Choroid plexus epithelial cell (primary cell): ENCODE measurements around the gene KDM4C.

Source experiments
- DNase-seq: peaks from one replicate; pipeline ENCODE4 v3.0.0-alpha.2; 2010; ENCODE audit warnings: low read depth
- H3K4me3 ChIP-seq: 2 replicates; pipeline ENCODE4 v1.5.1; 2011; ENCODE audit warnings: low read depth, mild to moderate bottlenecking, control low read depth, low read length, moderate library complexity
- TF ChIP-seq, protein P1 (sequence below): conservative IDR thresholded peaks from 2 replicates; pipeline ENCODE4 v1.5.1; 2011; ENCODE audit warnings: low read depth, mild to moderate bottlenecking, control low read depth, inconsistent platforms, low read length, moderate library complexity

The KDM4C gene

DNA sequence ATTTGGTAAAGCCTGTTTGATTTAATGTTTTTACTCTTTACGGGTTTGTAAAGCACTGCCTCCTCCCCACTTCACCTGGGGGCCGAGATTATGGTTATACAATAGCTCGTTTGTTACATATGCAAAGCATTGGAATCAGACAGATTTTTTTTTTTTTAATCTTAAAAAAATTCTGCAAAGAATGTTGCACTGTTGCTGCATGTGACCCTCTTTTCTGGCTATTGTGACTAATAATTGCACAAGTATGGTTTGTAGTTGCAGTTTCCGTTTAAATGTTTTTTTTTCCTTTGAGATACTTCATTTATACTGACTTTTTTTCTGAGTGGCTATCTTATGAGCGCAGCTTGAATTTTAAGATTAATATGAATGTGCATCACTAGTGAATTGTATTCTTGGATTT is 165.3 kb downstream of the KDM4C start:
- TF ChIP-seq, protein P1, sequence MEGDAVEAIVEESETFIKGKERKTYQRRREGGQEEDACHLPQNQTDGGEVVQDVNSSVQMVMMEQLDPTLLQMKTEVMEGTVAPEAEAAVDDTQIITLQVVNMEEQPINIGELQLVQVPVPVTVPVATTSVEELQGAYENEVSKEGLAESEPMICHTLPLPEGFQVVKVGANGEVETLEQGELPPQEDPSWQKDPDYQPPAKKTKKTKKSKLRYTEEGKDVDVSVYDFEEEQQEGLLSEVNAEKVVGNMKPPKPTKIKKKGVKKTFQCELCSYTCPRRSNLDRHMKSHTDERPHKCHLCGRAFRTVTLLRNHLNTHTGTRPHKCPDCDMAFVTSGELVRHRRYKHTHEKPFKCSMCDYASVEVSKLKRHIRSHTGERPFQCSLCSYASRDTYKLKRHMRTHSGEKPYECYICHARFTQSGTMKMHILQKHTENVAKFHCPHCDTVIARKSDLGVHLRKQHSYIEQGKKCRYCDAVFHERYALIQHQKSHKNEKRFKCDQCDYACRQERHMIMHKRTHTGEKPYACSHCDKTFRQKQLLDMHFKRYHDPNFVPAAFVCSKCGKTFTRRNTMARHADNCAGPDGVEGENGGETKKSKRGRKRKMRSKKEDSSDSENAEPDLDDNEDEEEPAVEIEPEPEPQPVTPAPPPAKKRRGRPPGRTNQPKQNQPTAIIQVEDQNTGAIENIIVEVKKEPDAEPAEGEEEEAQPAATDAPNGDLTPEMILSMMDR, result no peak
- H3K4me3 ChIP-seq, result no peak overlapping the region
- peak; percentile 55 for DNase-seq

DNA sequence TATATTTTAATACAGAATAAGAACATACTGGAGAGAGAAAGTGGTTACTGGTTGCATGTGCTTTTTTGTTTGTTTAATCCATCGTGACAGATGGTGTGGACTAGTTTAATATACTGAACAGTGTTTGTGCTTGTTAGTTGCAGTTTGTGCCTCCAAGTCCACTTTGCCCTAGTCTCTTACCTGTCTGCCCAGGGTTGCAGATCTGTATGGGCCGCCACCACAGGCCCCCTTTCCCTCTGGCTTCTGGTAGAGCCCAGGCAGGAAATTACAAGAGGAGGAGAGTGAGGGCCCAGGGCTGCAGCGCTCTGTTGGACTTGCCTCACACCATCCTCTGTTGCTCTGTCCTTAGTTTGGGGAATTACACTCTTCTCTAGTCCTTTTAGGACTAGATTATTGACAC is 166.4 kb downstream of the KDM4C start:
- DNase-seq, result no peak
- no peak overlapping the region for H3K4me3 ChIP-seq
- TF ChIP-seq, protein P1, result no peak

DNA sequence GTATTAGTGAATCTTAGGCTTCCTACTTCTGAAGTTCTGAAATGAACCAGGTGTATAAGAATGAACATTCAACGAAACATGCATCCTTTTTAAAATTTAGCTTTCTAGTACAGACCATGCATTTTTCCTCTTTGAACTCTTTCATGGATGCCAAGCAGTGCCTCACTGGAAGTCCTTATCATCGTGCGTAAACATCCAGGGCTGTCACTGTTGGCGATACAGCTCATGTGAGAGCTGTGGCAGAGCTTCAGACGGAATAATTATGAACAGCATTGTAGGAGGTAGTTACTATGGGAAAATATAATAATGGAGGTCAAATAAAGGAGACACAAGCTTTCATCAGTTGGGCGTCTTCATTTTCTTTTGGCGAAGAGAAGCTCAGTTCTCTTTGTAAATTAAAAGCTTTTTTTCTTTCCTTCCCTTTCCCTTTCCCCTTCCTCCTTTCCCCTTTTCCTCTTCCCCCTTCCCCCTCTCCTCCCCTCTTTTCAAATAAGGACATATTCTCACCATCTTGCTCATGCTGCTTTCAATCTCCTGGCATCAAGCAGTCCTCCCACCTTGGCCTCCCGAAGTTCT is 167.3 kb downstream of the KDM4C start:
- H3K4me3 ChIP-seq, result no peak overlapping the region
- no peak for DNase-seq
- TF ChIP-seq, protein P1, result no peak

DNA sequence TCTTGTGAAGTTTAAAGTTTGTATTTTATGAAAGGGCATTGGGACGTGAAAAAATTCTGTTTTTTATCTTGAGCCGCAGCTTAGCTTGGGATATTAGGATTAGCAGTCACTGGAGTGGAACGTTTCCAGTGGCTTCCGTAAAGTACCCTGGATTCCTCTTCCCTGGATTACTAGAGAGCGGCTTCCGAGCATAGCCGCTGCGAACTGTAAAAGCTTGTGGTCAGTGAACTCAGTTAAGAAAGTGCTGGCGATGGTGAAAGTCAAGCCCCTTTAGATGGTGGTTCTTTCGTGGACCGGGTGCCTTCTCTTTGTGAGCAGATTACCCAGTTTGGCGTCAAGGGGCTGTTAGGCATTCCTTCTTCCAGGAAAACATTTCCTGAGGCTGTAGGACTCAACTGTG is 168.1 kb downstream of the KDM4C start:
- TF ChIP-seq, protein P1, result no peak
- DNase-seq, result no peak
- no peak overlapping the region for H3K4me3 ChIP-seq

DNA sequence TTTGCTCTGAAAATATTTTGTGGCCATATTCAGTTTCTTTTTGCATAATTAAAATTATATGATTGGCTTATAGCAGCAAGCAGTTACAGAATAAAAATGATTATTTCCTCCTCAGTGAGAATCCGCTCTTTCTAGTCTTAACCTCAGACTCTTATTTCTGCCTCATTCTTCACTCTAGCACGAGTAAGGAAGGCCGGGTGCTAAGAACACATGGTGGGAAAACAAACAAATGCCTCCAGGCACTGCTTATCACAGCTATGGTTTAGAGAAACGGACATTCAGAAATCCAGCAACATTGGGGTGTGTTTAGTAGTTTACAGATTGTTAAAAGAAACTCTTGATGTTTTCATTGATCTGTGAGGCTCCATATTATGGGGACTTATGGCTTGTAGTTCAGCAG is 168.7 kb downstream of the KDM4C start:
- TF ChIP-seq, protein P1, result no peak
- peak; percentile 82 for DNase-seq
- H3K4me3 ChIP-seq, result no peak overlapping the region

DNA sequence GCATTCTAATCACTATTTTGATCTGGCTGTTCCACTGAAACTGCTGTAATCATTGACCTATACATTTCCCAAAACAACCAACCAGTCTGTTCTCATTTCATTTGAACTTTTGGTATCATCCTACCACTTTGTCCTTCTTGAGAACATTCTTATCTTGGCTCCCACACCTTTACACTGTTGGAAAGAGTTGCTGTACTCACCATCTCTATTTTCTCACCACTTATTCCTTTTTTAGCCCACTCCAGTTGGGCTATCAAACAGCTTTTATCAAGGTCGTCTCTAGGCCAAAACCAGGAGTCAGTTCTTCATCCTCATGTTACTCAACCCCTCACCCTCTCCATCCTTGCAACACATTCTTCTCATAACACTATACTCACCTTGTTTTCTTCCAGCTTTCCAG is 170.1 kb downstream of the KDM4C start:
- TF ChIP-seq, protein P1, result no peak
- no peak for DNase-seq
- no peak overlapping the region for H3K4me3 ChIP-seq

DNA sequence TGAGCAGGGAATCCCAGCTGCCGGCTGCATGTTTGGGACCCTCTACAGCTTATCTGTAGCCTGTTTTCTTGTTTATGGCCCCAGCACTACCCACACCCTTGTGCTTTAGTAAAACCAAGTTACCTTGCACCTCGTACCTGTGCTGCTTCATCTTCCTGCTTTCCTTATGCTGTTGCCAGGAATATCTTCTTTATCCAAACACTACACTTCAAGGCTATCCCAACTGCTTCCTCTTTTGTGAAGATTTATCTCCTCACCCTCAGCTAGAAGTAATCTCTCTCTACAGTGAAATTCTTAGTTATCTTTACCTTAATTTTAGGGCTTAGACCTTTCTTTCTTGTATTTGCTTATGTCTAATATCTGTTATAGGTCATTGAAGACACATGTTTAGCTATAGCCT is 171.1 kb downstream of the KDM4C start:
- H3K4me3 ChIP-seq, result no peak overlapping the region
- TF ChIP-seq, protein P1, result no peak
- DNase-seq, result no peak
